KMS-11 (cell line): ENCODE data around the gene CEP63.

Source experiments
- H2AFZ ChIP-seq: fragments of 200-600 bp; sonication (generic); 2 replicates; pipeline ENCODE4 v1.6.1; 2016; ENCODE audit warnings: antibody characterized with exemption, mixed run types, low read depth
- H3K27ac ChIP-seq: fragments of 200-600 bp; sonication (generic); 2 replicates; pipeline ENCODE4 v1.6.1; 2016; ENCODE audit warnings: mild to moderate bottlenecking, mixed run types
- H3K27me3 ChIP-seq: fragments of 200-600 bp; sonication (generic); 2 replicates; pipeline ENCODE4 v1.6.1; 2017; ENCODE audit warnings: mild to moderate bottlenecking, low read depth, mixed run types, moderate library complexity; ENCODE audit not compliant: insufficient read depth
- H3K36me3 ChIP-seq: fragments of 200-600 bp; sonication (generic); 2 replicates; pipeline ENCODE4 v1.6.1; 2017; ENCODE audit warnings: mild to moderate bottlenecking, mixed run types; ENCODE audit not compliant: insufficient read depth
- H3K4me1 ChIP-seq: fragments of 200-600 bp; sonication (generic); 2 replicates; pipeline ENCODE4 v1.6.1; 2016; ENCODE audit warnings: mild to moderate bottlenecking, low read depth, mixed run types; ENCODE audit not compliant: poor library complexity, severe bottlenecking
- H3K4me2 ChIP-seq: fragments of 200-600 bp; sonication (generic); 2 replicates; pipeline ENCODE4 v1.7.0; 2016; ENCODE audit warnings: mild to moderate bottlenecking, mixed run types
- H3K4me3 ChIP-seq: fragments of 200-600 bp; sonication (generic); IDR thresholded peaks from 2 replicates; pipeline ENCODE4 v1.6.1; 2017; ENCODE audit warnings: low read depth, low read length, mixed read lengths; ENCODE audit not compliant: insufficient read depth
- H3K79me2 ChIP-seq: fragments of 200-600 bp; sonication (generic); 2 replicates; pipeline ENCODE4 v1.6.1; 2016; ENCODE audit warnings: low read depth, mixed run types; ENCODE audit not compliant: insufficient read depth
- H3K9ac ChIP-seq: fragments of 200-600 bp; sonication (generic); 2 replicates; pipeline ENCODE4 v1.6.1; 2016; ENCODE audit warnings: mild to moderate bottlenecking, mixed run types
- H4K20me1 ChIP-seq: fragments of 200-600 bp; sonication (generic); 2 replicates; pipeline ENCODE4 v1.6.1; 2016; ENCODE audit warnings: mild to moderate bottlenecking, mixed run types; ENCODE audit not compliant: insufficient read depth
- TF ChIP-seq, protein P1 (sequence below): fragments of 200-600 bp; sonication (generic); conservative IDR thresholded peaks from 2 replicates; pipeline ENCODE4 v1.6.1; 2017; ENCODE audit warnings: low read depth, mild to moderate bottlenecking, antibody characterized with exemption, low read length, moderate library complexity, mixed read lengths

CEP63 gene

GRCh38 chr3:134485718-134486576 lies at the start of gene CEP63, which contains the start of gene ANAPC13:
Gene CEP63, plus strand, starts transcription at chr3:134486057. Its CDS starts 9,264 bp downstream, at chr3:134495321.
Gene ANAPC13, minus strand, starts transcription at chr3:134485985. Its CDS starts 3,081 bp downstream, at chr3:134482904.
- peak within 1 kb of the TSS; percentile 77 for H3K4me2 ChIP-seq
- H2AFZ ChIP-seq, result peak within 1 kb of the TSS; percentile 99
- 0 out of 2 replicates have a peak, but pooled peaks cover 6% of the 10 kb centered on the region for H3K36me3 ChIP-seq
- H4K20me1 ChIP-seq, result no peaks in the 10 kb centered on the region
- peaks cover 55% of the 10 kb centered on the region for H3K79me2 ChIP-seq
- H3K4me3 ChIP-seq, result peak within 1 kb of the TSS; percentile 98
- peak within 1 kb of the TSS; percentile 91 for H3K27ac ChIP-seq
- no peaks in the 10 kb centered on the region for H3K27me3 ChIP-seq
- peak within 1 kb of the TSS; percentile 94 for H3K9ac ChIP-seq
- TF ChIP-seq, protein P1, sequence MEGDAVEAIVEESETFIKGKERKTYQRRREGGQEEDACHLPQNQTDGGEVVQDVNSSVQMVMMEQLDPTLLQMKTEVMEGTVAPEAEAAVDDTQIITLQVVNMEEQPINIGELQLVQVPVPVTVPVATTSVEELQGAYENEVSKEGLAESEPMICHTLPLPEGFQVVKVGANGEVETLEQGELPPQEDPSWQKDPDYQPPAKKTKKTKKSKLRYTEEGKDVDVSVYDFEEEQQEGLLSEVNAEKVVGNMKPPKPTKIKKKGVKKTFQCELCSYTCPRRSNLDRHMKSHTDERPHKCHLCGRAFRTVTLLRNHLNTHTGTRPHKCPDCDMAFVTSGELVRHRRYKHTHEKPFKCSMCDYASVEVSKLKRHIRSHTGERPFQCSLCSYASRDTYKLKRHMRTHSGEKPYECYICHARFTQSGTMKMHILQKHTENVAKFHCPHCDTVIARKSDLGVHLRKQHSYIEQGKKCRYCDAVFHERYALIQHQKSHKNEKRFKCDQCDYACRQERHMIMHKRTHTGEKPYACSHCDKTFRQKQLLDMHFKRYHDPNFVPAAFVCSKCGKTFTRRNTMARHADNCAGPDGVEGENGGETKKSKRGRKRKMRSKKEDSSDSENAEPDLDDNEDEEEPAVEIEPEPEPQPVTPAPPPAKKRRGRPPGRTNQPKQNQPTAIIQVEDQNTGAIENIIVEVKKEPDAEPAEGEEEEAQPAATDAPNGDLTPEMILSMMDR, result no peak
- H3K4me1 ChIP-seq, result peaks cover 17% of the 10 kb centered on the region

GRCh38 chr3:134437211-134437752 lies 48.6 kb upstream of the CEP63 start:
- TF ChIP-seq, protein P1, result no peak
- Histone ChIP-seq H3K79me2 (no peaks in the 10 kb centered on the region), H3K9ac (no peak overlapping the region), H3K27me3 (no peaks in the 10 kb centered on the region), H3K27ac (no peak overlapping the region), H2AFZ (no peak overlapping the region), H3K4me1 (peaks cover 16% of the 10 kb centered on the region), H3K36me3 (no peaks in the 10 kb centered on the region), H3K4me3 (no peak overlapping the region), H4K20me1 (no peaks in the 10 kb centered on the region), H3K4me2 (no peak overlapping the region)

GRCh38 chr3:134441321-134441720 lies 44.5 kb upstream of the CEP63 start:
- no peaks in the 10 kb centered on the region for H3K27me3 ChIP-seq
- H3K27ac ChIP-seq, result no peak overlapping the region

GRCh38 chr3:134441821-134442220 lies 44.0 kb upstream of the CEP63 start:
- Histone ChIP-seq H3K9ac (no peak overlapping the region), H3K79me2 (no peaks in the 10 kb centered on the region), H3K4me1 (peaks cover 5% of the 10 kb centered on the region), H3K36me3 (no peaks in the 10 kb centered on the region), H2AFZ (no peak overlapping the region), H3K4me2 (no peak overlapping the region), H3K27me3 (no peaks in the 10 kb centered on the region), H4K20me1 (no peaks in the 10 kb centered on the region), H3K27ac (no peak overlapping the region), H3K4me3 (no peak overlapping the region)
- TF ChIP-seq, protein P1, result no peak

More at GRCh38 chr3:134441321-134441720, 44.5 kb upstream of the CEP63 start:
- H4K20me1 ChIP-seq, result no peaks in the 10 kb centered on the region
- TF ChIP-seq, protein P1, result no peak
- no peak overlapping the region for H3K9ac ChIP-seq
- H3K79me2 ChIP-seq, result no peaks in the 10 kb centered on the region
- no peak overlapping the region for H3K4me2 ChIP-seq
- peaks cover 5% of the 10 kb centered on the region for H3K4me1 ChIP-seq
- H3K36me3 ChIP-seq, result no peaks in the 10 kb centered on the region
- H2AFZ ChIP-seq, result no peak overlapping the region
- no peak overlapping the region for H3K4me3 ChIP-seq
